Raji (cell line): ENCODE data around the gene CACTIN.

Experiments used
- POLR2A ChIP-seq: IDR thresholded peaks from 2 replicates; pipeline ENCODE4 v1.6.1; 2011; ENCODE audit warnings: low read depth, low read length, control low read depth; ENCODE audit not compliant: insufficient read depth

Gene CACTIN

GRCh38 chr19:3655402-3656072 is 28.9 kb upstream of the CACTIN start:
- TF ChIP-seq POLR2A, result no peak

- TF ChIP-seq POLR2A, result no peak
These were observed 27.4 kb upstream of the CACTIN start for GRCh38 chr19:3653865-3654513.

GRCh38 chr19:3653081-3653795 is 26.6 kb upstream of the CACTIN start:
- no peak for TF ChIP-seq POLR2A

- no peak for TF ChIP-seq POLR2A
These were observed 25.8 kb upstream of the CACTIN start for GRCh38 chr19:3652422-3652821.

- TF ChIP-seq POLR2A, result no peak
These were observed 25.1 kb upstream of the CACTIN start for GRCh38 chr19:3651684-3652083.

- no peak for TF ChIP-seq POLR2A
These were observed 23.3 kb upstream of the CACTIN start for GRCh38 chr19:3649888-3650287.

- TF ChIP-seq POLR2A, result no peak
These were observed 21.7 kb upstream of the CACTIN start for GRCh38 chr19:3648037-3648905.

- no peak for TF ChIP-seq POLR2A
These were observed 19.9 kb upstream of the CACTIN start for GRCh38 chr19:3646336-3647092.

GRCh38 chr19:3645726-3646125 is 19.1 kb upstream of the CACTIN start:
- TF ChIP-seq POLR2A, result no peak

GRCh38 chr19:3645067-3645396 is 18.4 kb upstream of the CACTIN start:
- no peak for TF ChIP-seq POLR2A

- TF ChIP-seq POLR2A, result no peak
These were observed 17.9 kb upstream of the CACTIN start for GRCh38 chr19:3644351-3645066.

GRCh38 chr19:3643674-3644313 is 17.2 kb upstream of the CACTIN start:
- TF ChIP-seq POLR2A, result no peak

GRCh38 chr19:3642987-3643673 is 16.5 kb upstream of the CACTIN start:
- TF ChIP-seq POLR2A, result no peak
